Inflammatory macrophage treated with lipopolysaccharide for 4 hours (primary cell): ENCODE data around the gene PARD3.
A peak's percentile ranks its signal among the peaks of the same experiment; 100 is the strongest.
"Not testable (repeated sequence)": the region's sequence is repeated elsewhere in the genome, so short reads cannot be mapped to it uniquely, and the experiment has no call there.

ENCODE experiments used
- DNase-seq: peaks from one replicate; pipeline ENCODE4 v3.0.0-alpha.2; 2020

PARD3 gene

DNA sequence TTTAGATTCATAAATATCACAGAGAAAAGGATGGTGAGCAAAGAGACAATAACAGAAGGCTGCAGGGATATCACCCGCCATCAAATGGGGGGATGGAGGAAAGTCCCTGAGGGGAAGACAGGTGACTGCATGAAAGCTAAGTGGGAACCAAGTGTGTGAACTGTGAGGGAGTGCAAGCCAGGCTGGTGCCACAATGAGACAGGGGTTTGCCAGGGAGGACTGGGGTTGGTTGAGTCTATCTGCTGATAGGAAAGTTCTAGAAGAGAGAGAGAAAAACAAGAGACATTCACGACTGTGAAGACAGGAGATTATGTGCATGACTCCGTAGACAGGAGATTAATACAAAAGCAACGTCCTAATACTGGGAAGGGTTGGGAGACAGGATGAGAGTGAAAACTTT lies 376.4 kb downstream of the PARD3 start:
- no peak for DNase-seq

DNA sequence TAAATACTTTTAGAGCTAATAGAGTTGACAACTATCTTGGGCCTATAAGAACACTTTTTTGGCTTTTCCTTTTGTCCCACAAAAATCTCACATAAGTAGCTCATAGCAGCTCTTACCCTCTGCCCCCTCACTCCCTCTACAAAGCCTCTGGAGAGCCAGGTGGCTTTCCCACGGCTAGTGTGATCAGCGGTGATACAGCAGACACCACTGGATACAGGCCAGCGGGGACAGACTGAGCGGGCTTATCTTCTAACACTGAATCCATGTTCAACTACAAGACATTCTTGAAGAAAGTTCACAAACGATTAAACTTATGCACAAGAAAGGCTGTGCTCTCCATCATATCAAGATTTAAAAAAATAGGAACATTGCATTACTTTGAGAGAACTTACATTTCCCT lies 377.2 kb downstream of the PARD3 start:
- DNase-seq: no peak

DNA sequence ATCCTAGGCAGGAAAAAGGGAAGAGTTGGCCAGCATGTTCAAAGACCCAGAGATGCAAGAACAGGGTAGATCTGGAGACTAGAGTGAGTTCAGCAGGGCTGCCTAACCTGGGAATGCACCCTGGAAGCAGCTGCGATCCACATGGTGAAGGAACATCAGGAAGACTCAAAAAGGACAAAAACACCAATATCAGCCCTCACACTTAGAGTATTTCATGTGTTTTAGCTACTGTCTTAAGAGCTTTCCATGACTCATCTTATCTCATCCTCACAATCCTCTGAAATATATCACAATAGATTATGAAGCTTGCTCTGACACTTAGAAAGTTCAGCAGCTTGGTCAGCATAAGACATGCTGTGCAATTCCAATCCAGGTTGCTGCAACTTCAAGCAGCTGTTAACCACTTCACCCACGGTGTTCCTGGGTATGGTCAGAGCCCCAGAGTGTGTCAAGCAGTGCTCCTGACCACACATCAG lies 380.9 kb downstream of the PARD3 start:
- peak; percentile 54 for DNase-seq

DNA sequence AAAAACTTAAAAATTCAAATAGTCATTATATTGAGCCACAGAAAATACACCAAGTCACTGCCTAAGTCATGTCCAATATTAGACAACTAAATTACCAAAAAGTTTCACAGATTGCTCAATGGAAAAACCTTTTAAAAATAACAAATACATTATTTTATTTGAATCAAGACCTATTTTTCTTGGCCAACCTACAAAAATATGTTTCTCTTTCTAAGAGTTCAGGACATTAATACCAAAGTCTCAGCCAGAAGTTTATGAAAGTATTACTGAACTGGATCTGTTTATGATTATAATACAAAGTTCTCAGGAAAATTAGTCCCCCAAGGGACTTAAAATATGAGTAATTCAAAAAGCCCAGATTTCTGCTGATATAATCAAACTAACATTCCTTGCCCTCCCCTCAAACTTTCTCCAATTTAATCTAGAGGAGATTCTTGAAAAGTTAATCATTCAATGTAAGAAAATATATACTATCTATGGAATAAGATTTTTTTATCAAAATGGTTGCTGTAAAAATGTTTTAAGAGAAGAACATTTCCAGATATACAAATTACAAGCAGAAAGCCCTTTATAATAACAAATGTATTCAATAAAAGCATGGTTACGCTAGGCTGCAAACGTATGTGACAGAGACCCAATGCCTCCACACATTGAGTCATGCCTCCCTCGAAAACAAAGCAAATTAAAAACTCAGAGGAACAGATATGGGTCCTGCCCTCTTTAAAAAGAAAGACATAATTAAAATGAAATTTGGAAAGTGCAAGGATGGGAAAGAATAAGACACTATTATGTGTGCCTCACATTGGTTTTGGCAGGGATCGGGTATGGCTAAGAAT lies 381.6 kb downstream of the PARD3 start:
- peak; percentile 25 for DNase-seq

DNA sequence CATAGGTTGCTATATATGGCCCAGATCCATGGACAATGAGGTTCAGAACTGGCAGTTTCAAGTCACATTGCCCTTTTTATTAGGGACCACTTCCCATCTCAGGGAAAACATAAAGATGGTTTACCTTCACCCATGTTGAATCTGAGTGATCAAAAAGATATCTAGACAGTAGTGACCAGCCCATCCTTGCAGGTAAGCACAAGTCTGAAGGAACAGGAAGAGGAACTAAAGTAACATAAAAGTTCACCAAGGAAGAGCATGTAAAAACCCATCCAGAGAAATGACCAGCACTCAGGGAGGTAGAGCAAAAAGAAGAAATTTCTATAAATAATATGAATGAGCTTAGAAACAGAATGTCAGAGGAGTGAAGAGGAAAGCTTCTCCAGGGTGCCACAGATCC lies 382.5 kb downstream of the PARD3 start:
- DNase-seq: no peak

DNA sequence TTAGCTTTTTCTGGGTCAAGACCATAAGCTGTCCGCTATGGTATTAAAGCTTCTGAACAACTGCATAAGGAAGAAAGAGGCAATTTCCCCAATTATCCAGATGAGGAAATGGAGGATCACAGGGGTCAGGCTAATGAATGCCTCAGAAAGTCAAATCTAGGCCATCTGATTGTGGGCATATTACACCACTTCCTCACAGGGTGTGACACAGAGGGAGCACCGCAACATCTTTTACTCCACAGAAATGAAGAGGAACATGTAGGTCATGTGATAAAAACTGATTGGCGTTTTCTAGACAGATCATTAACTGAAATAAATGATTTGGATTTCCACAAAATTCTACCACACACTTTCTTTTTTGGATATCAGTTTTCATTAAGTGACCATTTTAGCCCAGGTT lies 384.4 kb downstream of the PARD3 start:
- peak; percentile 81 for DNase-seq

DNA sequence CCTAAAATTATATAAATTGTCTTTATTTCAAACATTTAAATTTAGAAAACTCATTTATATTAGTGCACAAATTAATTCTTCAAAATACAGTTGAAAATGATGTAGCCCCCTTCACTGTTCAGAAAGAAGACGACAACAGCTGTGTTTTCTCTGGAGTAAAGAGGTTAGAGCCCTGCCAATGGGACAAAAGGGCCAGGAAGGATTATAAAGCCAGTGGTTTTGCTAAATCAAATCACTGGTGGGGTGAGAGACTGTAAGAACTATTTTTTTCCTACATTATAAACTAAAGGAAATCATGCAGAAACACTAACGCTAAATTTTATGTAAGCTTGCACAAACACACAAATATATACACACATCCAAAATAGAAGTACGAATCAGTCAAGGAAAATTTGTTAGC lies 386.6 kb downstream of the PARD3 start:
- DNase-seq: no peak

DNA sequence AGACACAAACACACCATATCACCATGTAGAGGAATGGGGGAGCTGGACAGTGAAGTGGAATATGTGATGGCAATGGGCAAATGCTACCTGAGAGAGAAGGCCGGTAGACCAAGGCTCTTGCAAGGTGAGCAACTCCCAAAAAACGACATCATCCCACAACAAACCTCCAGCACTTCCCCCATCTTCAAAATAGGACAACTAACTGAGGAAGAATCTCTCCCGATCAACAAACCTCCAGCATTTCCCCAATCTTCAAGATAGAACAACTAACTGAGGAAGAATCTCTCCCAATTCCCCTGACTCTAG lies 387.2 kb downstream of the PARD3 start:
- no peak for DNase-seq

DNA sequence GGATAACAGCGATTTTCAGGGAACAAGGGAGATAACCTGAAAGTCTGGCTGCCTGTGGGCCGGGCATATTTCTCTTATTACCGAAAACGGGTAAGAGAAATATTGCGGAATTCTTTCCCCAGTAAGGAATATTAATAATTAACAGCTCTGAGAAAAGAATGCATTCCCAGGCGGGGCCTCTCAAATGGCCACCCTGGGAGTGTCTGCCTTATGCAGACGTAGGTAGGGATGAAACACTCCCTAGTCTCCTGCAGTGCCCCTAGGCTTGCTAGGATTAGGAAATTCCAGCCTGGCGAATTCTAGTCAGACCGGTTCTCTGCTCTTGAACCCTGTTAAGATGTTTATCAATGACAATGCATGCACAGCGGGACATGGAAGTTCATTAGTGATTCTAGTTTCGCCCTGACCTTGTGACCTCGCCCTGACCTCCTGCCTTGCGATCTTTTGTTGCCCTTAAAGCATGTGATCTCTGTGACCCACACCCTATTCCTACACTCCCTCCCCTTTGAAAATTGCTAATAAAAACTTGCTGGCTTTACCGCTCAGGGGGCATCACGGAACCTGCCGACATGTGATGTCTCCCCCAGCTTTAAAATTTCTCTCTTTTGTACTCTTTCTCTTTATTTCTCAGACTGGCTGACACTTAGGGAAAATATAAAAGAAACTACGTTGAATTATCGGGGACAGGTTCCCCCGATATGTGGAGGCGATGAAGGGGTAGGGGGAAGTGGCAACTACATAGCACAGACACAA lies 387.8 kb downstream of the PARD3 start:
- DNase-seq: not testable (repeated sequence)

DNA sequence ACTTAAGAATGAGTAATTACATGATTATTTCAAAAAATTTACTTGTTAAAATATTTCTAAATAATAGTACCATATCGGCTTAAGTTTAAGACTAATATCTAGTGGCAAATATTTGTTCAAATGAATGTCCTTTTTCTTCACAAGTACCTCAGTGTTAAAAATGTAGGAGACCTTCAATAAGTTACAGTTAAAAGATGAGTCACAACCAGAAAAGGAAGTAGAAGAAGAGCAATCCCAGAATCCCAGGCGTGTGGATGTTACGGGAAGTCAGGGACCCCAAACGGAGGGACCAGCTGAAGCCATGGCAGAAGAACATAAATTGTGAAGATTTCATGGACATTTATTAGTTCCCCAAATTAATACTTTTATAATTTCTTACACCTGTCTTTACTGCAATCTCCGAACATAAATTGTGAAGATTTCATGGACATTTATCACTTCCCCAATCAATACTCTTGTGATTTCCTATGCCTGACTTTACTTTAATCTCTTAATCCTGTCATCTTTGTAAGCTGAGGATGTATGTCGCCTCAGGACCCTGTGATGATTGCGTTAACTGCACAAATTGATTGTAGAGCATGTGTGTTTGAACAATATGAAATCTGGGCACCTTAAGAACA lies 388.4 kb downstream of the PARD3 start:
- DNase-seq: not testable (repeated sequence)

DNA sequence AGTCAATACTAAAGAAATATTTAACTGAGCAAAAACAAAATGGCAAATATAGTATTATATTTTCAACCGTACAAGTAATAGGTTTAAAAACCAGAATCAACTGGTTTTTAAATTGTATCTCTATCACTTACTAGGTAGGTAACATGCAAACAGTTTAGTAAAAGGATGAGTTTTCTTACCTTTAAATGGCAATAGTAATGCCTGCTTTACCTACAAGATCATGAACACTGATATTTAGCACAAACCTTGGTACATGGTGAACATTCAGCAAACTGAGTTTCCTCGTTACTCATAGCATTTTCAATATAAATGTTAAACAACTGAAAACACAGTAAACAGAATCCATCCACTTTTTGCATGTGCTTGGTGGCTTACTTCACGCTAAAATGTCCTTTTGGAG lies 389.1 kb downstream of the PARD3 start:
- DNase-seq: no peak

DNA sequence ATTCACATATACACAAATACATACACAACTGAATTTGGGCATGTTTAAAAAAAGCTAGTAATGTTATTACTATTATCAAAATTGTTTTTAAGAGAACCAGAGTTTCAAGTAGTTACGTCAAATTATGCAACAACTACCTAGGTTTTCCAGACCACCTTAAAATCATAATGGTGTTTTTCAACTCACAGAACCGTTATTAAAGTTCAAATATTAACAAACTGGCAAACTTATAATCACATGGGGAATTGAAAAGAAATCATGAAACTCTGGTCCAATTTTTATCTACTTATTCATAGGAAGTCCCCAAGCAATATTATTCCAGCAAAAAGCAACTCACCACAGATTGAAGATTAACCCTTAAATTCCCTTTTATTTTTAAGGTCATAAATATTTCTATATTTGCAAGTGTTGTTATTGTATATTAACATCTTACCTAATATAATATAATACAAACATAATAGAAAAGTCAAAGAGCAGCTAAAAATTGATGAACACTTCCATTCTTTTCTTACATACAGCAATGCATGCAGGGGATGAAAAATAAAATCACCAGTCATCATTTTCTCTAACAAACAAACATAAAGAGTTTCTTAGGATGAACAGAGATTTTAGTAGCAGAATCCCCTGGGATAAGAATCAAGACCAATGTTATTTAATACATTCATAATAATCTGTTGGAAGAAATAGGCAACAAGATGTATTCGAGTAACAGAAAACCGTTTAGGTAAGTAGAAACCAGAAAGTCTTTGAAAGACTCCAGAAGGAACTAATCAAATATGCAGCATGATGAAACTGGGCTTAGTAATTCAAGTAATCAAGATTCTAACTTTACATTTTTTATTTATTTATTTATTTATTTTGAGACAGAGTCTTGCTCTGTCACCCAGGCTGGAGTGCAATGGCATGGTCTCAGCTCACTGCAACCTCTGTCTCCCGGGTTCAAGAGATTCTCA lies 391.1 kb downstream of the PARD3 start:
- DNase-seq: no peak

DNA sequence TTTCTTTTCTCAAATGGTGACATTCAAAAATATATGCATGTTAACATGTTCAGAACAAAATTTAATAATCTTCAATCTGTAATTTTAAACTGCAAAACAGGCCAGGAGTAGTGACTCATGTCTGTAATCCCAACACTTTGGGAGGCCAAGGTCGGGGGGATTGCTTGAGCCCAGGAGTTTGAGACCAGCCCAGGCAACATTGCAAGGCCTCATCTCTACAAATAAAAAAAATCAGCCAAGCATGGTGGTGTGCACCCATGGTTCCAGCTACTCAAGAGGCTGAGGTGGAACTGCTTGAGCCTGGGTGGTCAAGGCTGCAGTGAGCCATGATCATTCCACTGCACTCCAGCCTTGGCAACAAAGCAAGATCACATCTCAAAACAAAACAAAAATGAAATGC lies 394.3 kb downstream of the PARD3 start:
- DNase-seq: no peak

DNA sequence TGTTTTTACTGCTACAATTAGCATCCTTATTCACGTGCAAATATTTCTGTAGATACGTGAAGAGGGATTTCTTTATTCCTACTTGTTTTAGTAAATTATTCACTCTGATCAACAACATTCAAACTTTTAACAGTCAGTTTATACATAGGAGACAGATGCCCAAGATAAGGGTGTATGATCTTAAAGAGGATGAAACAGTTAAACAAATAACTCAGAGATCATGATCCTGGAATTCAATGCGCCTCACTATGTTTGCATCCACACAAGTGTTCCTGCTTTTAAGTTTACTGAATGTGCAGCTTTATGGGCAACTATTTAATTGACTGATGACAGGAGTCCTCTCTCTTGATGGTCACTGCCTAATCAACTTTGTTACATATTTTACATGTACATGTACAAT lies 394.8 kb downstream of the PARD3 start:
- no peak for DNase-seq

DNA sequence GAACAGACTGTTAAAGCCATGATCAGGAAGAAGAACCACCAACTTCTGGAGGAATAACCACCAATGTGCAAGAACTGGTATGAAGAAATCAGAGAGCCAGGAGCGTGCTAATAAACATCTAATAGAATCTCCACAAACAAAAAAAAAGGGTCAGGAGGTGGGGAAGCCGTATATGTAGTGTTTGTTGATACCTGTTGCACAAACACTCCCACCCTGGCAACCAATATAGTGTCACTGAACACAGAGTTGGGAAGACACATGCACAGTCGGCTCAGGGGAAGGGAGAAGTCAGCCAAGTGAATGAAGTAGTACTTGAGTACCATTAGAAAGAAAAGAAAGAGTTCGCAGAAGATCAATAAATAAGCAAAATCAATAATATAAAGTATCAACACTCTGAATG lies 400.1 kb downstream of the PARD3 start:
- no peak for DNase-seq

DNA sequence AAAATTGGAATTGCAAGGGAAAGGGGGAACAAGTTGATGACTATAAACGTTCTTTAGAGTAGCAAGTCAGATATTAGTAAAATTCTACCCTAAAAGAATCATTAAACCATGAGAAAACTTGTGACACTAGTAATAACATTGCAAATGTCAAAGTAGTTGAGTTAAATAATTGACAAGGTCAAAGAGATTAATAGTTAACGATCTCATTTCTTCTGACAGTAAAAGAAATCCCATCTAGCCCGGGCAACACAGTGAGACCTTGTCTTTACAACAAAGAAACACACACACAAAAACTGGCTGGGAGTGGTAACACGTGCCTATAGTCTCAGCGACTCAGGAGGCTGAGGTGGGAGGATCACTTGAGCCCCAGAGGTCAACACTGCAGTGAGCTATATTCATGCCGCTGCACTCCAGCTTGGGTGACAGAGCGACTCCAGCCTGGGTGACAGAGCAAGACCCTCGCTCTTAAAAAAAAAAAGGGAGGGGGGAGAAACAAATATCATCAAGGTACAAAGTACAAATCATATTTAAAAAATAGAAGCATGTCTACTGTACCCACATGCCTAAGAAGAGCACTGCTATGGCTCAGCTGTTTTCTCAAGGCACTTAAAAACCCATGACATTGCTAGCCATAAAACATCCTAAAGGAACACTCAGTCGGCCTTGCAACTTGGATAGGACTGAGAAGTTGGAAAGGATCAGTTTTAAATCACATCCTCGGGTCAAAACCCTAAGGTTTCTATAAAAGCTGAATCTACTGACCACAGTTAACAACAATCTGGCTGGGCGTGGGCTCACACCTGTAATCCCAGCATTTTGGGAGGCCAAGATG lies 401.1 kb downstream of the PARD3 start:
- no peak for DNase-seq

DNA sequence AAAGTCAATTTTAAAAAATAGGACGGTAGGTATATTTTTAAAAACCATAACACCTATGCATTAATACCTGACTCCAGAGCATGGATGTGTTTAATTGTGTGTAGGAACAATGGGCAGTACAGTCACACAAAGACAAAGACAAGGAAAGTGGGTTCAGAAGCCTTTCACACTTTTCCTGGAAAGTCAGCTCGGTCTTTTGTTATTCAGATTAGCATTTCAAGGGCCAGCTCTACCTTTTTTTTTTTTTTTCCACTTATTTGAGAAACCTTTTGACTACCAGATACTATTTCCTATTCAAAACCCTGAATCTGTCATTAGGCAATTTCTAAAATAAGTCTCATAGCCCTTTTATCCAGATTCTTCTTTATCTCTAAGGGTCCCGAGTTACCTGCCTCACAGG lies 401.9 kb downstream of the PARD3 start:
- DNase-seq: no peak

DNA sequence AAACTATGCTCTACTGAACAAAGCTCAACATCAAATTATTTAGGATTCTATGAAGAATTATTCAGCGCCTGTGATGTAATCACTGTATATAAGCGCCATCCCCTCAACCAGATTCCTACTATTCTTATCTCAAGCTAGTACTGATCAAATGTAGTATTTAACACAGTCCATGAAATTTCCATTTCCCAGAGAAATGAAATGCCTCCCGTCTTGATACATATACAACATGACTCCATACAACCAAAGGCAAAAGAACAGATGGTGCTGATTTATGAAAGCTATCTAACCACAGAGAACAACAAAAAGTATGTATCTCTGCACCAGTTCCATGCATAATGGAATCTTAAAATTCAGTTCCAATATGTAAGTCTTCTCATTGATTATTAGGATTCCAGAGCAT lies 406.1 kb downstream of the PARD3 start:
- no peak for DNase-seq

DNA sequence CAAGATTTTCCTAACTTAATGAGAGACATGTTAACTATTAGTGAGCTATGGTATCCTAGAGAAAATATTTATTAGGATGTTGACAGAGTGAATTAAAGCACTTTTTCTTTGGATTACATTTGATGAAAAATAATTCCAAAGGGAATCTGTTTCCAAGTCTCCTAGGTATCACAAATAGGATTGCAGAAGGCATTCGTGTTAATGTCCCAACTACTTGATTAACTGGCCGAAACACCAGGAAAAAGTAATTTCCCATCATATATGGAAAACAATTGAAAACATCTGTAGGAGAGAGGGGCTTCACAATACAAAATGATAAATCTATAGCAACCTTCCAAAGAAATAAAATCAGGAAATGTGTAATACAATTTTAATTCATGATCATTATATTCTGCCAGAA lies 406.7 kb downstream of the PARD3 start:
- no peak for DNase-seq

DNA sequence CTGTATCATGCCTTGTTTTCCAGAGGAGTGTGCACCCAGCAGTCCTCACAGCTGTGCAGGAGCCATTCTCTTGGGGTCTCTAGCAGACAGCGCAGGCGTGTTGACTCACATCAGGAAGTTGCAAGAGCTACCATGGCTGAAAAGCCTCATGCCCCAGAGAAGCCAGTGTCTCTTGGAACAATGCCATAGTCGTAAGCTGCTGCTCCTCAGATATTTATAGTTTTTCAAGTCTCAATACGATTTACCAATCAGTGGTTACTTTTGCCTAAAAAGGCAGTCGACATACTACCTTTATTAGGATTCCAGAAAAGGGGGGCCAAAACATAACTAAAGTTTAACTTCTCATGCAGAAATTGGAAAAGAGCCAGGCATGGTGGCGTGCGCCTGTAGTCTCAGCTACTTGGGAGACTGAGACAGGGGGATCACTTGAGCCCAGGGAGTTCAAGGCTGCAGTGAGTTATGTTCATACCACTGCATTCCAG lies 407.7 kb downstream of the PARD3 start:
- peak; percentile 52 for DNase-seq

DNA sequence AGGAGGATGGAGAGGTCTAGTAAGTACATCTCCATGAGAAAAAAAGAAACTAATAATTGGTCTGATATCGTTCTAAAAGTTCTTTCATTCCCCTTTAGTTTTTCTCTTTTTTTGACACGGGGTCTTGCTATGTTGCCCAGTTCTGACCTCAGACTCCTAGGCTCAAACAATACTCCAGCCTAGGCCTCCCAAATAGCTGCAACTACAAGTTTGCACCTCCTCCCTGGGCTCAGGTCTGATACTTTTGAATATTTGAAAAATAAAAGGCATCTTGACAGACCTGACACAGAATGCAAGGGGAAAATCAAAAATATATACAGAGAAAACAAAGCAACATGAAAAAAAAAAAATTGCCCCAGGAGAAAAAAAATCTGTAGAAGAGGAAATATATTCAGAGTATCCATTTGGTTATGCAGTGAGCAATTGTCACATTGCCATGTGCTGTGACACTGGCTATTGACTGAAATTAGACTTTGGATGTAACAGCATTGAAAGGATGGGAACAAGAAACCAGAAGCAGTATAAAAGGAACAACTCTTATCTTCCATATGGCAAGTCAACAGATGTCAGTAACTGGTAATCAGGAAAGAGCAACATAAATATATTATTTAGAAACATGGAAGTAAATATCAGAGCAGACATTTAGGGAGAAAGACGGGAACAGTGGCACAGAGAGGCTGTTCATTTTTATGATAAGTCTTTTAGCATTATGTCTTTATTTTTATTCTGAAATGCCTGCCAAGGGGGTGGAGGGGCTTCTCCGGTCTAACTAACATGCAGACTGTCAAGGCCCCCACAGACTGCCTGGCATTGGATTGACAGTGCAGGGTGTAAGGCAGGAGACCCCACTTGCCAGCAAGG lies 408.4 kb downstream of the PARD3 start:
- DNase-seq: peak; percentile 56
